Ectodermal cell (in vitro differentiated cells): ENCODE results near the gene DCAF6.

Source experiments
- H3K27ac ChIP-seq: 2 replicates; pipeline ENCODE4 v1.7.0; 2013; ENCODE audit warnings: mild to moderate bottlenecking, low read depth, low read length; ENCODE audit not compliant: insufficient read depth, poor library complexity, severe bottlenecking
- H3K27me3 ChIP-seq: 2 replicates; pipeline ENCODE4 v1.7.0; 2013; ENCODE audit warnings: mild to moderate bottlenecking, low read length; ENCODE audit not compliant: insufficient read depth, control insufficient read depth, poor library complexity, severe bottlenecking
- H3K36me3 ChIP-seq: one replicate; pipeline ENCODE4 v1.7.0; 2013; ENCODE audit warnings: low read length; ENCODE audit not compliant: control insufficient read depth, insufficient read depth
- H3K4me1 ChIP-seq: one replicate; pipeline ENCODE4 v1.7.0; 2013; ENCODE audit warnings: low read length; ENCODE audit not compliant: control insufficient read depth, insufficient read depth
- H3K4me3 ChIP-seq: 2 replicates; pipeline ENCODE4 v1.7.0; 2013; ENCODE audit warnings: low read depth, low read length, control low read depth; ENCODE audit not compliant: insufficient read depth
- H3K9me3 ChIP-seq: 2 replicates; pipeline ENCODE4 v1.7.0; 2013; ENCODE audit warnings: mild to moderate bottlenecking, low read length, moderate library complexity; ENCODE audit not compliant: control insufficient read depth
- WGBS, 2 experiments: methylation state at CpG; one replicate each; pipeline ENCODE4 v1.1.7; 2013; ENCODE audit warnings: missing lambda C conversion rate in 2 of 2; 5-methylcytosine and 5-hydroxymethylcytosine counted together

Gene DCAF6

DNA sequence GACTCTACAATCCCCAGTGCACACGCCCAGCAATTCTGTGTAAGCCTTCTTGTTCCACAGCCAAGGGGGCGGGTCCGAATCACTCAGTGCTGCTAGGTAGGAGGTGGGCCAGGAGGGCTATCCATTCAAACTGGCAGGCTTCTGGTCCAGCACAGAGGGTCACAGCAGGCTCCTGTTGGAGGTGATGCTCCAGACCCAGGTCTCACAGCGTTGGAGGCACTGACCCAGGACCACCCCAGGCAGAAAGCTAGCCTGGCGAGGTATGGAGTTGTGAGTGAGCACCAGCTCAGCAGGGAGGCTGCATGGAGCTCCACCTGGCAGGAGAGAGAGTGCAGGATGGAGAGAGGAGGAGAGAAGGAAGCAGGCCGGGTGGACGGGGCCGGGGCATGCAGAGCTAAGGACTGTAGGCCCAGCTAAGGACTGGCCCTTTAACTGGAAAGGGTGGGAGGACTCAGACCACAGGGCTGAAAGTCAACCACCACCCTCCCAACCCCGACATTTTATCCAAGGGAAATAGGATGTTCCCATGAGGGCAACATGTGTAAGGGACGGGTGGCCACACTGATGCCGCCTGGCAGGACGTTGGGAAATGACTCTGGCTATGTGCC lies 161.5 kb downstream of the DCAF6 start:
- Histone ChIP-seq H3K27me3 (no peaks in the 10 kb centered on the region), H3K36me3 (peaks cover 8% of the 10 kb centered on the region), H3K27ac (no peak overlapping the region), H3K9me3 (no peaks in the 10 kb centered on the region), H3K4me1 (peaks cover 2% of the 10 kb centered on the region), H3K4me3 (no peak overlapping the region)
- 92 to 94% methylated on average over 12 of the region's 12 CpGs for WGBS, 2 experiments

DNA sequence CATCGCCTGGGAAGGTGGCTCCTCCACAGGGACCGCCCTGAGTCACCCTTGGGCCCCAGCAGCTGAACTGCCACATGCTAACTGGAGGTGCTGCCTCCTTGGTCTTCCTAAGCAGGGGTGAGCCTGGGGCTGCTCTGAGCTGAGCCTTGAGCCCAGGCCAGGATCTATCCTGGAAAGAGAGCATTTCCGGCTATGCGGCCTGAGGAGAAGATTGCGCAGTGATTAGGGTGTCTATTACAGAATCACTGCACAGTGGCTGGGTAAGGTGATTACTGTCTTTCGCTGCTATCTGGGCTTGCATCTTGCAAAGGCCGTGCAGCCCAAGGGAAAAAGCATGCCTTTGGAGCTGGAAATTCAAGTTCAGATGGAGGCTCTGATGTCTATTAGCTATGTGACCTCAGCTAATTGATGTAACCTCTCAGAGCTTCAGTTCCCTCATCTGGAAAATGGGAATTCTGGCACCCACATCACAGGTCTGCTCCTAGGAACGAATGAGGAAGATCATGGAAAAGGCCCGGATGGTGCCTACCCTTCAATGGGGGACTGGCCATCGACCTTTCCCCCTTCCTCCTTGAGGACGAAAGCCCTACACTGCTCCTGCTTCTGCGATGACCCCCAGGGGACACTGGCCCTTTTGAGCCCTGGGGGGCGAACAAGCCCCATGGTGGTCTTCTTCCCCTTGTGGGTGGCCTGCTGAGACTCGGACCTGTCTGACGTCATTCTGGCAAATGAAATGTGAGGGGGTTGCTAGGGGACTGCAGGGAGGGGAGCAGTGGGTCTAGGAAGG lies 162.2 kb downstream of the DCAF6 start:
- H3K27ac ChIP-seq = no peak overlapping the region
- no peaks in the 10 kb centered on the region for H3K9me3 ChIP-seq
- H3K4me3 ChIP-seq = no peak overlapping the region
- 93 to 96% methylated on average over 14 to 15 of the region's 15 CpGs for WGBS, 2 experiments
- H3K36me3 ChIP-seq = peaks cover 8% of the 10 kb centered on the region
- no peaks in the 10 kb centered on the region for H3K27me3 ChIP-seq
- no peaks in the 10 kb centered on the region for H3K4me1 ChIP-seq

DNA sequence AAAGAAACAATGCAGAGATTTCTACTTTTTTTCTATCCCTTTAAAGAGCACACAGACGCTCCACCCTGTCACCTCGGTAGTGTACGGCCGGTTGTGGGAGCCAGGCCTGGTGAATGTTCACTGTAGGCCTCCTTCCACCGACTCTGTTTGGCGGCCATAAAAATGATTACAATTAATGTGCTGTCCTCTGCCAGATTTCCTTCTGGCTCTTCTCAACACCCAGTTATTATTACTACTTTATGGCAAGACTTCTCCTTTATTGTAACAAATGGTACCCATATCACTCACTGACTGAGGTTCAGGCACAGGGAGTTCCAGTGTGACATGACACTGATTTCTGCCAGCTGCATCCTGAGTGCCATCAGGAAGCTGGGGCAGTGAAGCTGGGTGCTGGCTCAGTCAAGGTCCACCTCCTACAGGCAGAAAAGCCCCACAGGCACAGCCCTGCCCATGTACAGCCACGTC lies 162.9 kb downstream of the DCAF6 start:
- H3K4me3 ChIP-seq = no peak overlapping the region
- H3K9me3 ChIP-seq = no peaks in the 10 kb centered on the region
- no peaks in the 10 kb centered on the region for H3K4me1 ChIP-seq
- no peak overlapping the region for H3K27ac ChIP-seq
- peaks cover 9% of the 10 kb centered on the region for H3K36me3 ChIP-seq
- WGBS, 2 experiments = 94 to 95% methylated on average over 6 to 7 of the region's 7 CpGs
- no peaks in the 10 kb centered on the region for H3K27me3 ChIP-seq

DNA sequence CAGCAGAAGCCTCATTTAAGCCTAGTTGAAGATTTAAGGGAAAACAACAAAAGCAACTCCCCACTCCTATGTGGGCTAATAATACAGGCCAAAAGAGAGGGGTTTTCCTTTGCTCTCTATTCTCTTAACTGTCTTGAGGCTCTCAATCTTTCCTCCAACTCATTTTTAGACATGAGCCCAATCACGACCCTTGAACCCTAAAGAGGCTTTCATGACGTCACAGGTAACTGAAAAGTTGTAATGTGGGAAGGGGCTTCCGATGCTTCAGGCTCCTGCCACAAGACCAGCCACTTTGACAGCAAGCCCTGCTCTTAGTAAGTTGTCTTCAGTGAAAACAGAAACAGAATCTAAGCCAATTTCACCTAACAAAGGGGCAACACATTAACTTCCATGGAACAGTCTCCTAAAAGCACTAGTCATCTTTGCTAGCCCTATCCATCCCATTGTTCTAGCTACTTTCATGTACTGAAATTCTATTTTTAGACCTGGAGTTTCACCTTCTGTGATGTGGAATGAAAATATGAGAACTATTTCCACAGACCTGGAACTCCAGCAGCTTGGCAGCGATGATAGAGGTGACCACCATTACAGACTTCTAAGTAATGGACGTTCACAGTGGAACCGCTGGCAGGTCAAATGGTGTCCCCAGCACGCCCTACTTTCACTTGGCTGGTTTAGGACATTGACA lies 164.0 kb downstream of the DCAF6 start:
- Histone ChIP-seq H3K27ac (no peak overlapping the region), H3K9me3 (no peaks in the 10 kb centered on the region), H3K4me1 (no peaks in the 10 kb centered on the region), H3K4me3 (no peak overlapping the region), H3K27me3 (no peaks in the 10 kb centered on the region), H3K36me3 (peaks cover 12% of the 10 kb centered on the region)
- 91 to 96% methylated on average over 5 to 7 of the region's 7 CpGs for WGBS, 2 experiments

DNA sequence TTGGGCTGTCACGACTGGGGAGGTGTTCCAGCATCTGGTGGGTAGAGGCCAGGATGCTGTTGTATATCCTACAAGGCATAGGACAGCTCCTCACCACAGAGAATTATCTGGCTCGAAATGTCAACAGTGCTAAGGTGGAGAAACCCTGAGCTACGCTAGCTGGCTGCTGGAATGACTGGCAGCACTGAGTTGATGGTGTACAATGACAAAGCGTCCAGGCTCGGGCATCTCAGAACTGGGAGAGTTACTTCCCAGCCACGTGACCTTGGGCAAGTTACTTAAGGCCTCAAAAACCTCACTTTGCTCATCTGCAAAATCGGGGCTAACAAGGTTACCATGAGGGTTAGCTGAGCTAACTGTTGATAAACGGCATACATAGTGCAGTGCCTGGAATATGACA lies 164.9 kb downstream of the DCAF6 start:
- no peaks in the 10 kb centered on the region for H3K27me3 ChIP-seq
- H3K9me3 ChIP-seq = no peaks in the 10 kb centered on the region
- peaks cover 5% of the 10 kb centered on the region for H3K4me1 ChIP-seq
- WGBS, 2 experiments = 94% methylated on average over 8 of the region's 8 CpGs
- peaks cover 10% of the 10 kb centered on the region for H3K36me3 ChIP-seq
- no peak overlapping the region for H3K27ac ChIP-seq
- H3K4me3 ChIP-seq = no peak overlapping the region

DNA sequence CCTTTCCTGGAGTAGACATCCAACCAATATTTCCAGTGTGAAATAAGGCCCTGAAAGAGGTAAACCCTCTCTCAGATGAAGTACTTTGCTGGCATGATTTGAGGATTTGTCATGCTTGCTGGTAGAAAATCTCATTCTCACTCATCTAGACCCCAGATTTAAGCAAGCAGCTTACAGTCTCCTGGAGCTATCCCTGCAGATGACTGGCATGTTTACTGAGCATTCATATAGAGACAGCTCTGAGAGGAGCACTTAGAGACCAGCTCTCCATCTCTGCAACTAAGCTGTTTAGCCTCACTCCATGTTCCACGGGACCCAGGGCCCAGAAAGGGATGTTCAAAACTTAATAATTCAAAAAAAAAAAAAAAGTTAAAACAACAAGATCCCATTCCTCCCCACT lies 166.0 kb downstream of the DCAF6 start:
- peaks cover 9% of the 10 kb centered on the region for H3K36me3 ChIP-seq
- WGBS, 2 experiments = 100% methylated on average over 1 of the region's 1 CpG
- no peak overlapping the region for H3K27ac ChIP-seq
- no peaks in the 10 kb centered on the region for H3K9me3 ChIP-seq
- peaks cover 9% of the 10 kb centered on the region for H3K4me1 ChIP-seq
- no peaks in the 10 kb centered on the region for H3K27me3 ChIP-seq
- H3K4me3 ChIP-seq = no peak overlapping the region

DNA sequence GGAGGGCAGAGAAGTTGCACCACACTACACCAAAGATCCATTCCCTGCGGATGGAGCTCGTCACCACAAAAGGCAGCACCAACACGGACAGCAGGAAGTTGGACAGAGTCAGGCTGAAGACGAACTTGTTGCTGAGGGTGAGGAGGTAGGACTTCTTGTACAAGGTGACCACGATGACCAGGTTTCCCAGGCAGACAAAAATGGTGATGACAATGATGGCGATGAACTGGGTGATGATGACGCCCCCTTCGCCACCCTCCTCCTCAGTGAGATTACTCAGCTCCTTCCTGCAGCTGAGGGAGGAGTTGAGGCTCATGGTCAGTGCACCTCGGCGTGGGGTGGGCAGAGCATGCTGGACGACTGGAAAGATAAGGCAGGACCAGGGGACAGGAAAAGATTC lies 168.1 kb downstream of the DCAF6 start:
- Histone ChIP-seq H3K36me3 (peaks cover 4% of the 10 kb centered on the region), H3K27ac (no peak overlapping the region), H3K4me1 (peaks cover 9% of the 10 kb centered on the region), H3K4me3 (no peak overlapping the region), H3K27me3 (no peaks in the 10 kb centered on the region), H3K9me3 (no peaks in the 10 kb centered on the region)
- 94 to 95% methylated on average over 11 of the region's 11 CpGs for WGBS, 2 experiments

DNA sequence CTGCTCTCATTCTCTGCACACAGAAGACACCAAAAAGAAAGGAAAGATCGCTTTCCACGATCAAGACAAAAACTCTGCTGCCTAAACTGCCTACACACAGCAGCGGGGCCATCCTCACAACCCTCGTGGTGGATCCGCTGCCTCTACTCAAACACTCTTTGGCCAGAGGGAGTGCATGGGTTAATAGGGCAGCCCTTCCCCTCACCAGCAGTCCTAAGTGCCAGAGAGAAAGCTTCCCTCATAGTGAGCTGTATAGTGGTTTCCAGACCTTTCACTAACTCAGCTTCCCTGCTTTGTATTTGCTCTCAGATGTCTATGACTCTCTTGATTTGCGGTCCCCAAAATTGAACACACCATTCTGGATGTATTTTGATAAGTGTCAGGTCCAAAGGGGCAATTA lies 169.4 kb downstream of the DCAF6 start:
- Histone ChIP-seq H3K27me3 (no peaks in the 10 kb centered on the region), H3K9me3 (no peaks in the 10 kb centered on the region), H3K4me1 (peaks cover 9% of the 10 kb centered on the region), H3K4me3 (no peak overlapping the region), H3K27ac (no peak overlapping the region), H3K36me3 (peaks cover 4% of the 10 kb centered on the region)
- WGBS, 2 experiments = 84% methylated on average over 6 of the region's 6 CpGs

DNA sequence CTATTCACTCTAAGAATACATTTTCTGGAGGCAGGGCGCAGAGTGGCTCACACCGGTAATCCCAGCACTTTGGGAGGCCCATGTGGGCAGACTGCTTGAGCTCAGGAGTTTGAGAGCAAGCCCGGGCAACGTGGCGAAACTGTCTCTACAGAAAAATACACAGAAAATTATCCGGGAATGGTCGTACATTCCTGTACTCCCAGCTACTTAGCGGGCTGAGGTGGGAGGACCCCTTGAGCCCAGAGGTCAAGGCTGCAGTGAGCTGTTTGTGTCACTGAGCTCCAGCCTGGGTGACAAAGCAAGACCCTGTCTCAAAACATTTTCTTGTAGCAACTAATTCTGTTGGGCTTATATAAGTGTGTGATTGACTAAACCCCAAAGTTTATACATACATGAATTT lies 169.8 kb downstream of the DCAF6 start:
- 76 to 84% methylated on average over 8 of the region's 8 CpGs for WGBS, 2 experiments
- H3K9me3 ChIP-seq = no peaks in the 10 kb centered on the region

DNA sequence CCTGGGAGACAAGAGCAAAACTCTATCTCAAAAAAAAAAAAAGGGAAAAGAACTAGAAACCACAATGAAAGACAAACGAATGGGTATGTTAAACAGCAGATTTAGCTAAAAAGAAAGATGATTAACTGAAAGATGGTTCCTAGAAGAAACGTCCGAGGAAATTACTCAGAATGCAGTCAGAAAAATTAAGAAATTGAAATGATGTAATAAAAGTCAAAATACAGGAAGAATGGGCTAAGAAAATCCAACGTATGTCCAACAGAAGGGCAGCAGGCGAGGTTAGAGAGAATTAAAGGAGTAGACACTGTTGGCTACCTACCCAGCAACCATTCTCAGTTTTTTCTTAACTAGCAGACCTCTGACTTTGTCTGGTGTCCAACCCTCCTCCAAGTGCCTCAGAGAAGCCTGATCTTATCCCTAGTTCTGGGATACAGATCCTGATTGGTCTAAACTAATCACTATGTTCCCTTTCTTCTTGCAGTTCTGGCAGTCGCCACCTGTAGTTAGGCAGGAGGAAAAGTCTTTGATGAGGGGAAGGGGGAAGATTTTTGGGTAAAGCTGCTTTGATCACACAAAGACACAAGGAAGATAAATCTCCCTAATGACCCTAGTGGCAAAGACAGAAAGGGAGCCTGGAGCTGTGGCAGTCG lies 174.5 kb downstream of the DCAF6 start:
- H3K27ac ChIP-seq = peak overlapping the region; percentile 61
- H3K4me1 ChIP-seq = peaks cover 7% of the 10 kb centered on the region
- H3K9me3 ChIP-seq = no peaks in the 10 kb centered on the region
- peaks cover 3% of the 10 kb centered on the region for H3K36me3 ChIP-seq
- H3K4me3 ChIP-seq = no peak overlapping the region
- 67 to 71% methylated on average over 7 of the region's 7 CpGs for WGBS, 2 experiments
- H3K27me3 ChIP-seq = no peaks in the 10 kb centered on the region

More for the DNA sequence above, 169.8 kb downstream of the DCAF6 start:
- Histone ChIP-seq H3K27me3 (no peaks in the 10 kb centered on the region), H3K27ac (no peak overlapping the region), H3K4me3 (no peak overlapping the region), H3K36me3 (peaks cover 4% of the 10 kb centered on the region), H3K4me1 (peaks cover 9% of the 10 kb centered on the region)
